HG02943 (cell line): Measurements from ENCODE around the gene RGS9.

Source experiments
- ATAC-seq: cut with Tn5 transposase; IDR thresholded peaks from one replicate; pipeline ENCODE4 v1.9.1; 2021; ENCODE audit warnings: mild to moderate bottlenecking, low read depth, moderate library complexity; ENCODE audit not compliant: unreplicated experiment

RGS9 gene

GRCh38 chr17:65236321-65236720 lies 99.2 kb downstream of the RGS9 start:
- no peak for ATAC-seq

GRCh38 chr17:65243838-65244625 lies 106.9 kb downstream of the RGS9 start:
- no peak for ATAC-seq

GRCh38 chr17:65246252-65246651 lies 109.1 kb downstream of the RGS9 start:
- ATAC-seq: no peak

GRCh38 chr17:65249774-65250173 lies 112.6 kb downstream of the RGS9 start:
- ATAC-seq: no peak

DNA sequence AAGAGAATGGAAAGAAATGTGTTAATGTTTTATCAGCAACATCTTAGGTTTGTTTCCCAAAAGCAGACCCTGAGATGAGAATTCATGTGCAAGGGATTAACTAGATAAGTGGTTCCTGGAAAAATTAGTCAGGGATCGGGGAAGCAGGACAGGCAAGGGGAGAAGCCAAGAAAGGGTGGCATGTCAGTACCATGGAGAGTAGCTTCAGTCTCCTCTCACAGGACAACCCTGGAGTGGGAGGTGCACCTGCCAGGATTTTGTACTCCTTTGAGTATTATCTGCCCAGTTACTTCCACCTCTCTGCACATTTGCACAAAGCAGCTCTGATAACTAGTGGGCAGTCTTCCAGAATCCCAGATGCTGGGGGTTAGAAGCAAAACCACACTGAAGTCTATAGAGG lies 117.0 kb downstream of the RGS9 start:
- no peak for ATAC-seq

- ATAC-seq: no peak
These were observed 122.1 kb downstream of the RGS9 start for GRCh38 chr17:65259281-65259680.

- ATAC-seq: no peak
These were observed 122.7 kb downstream of the RGS9 start for GRCh38 chr17:65259696-65260485.

- no peak for ATAC-seq
These were observed 123.5 kb downstream of the RGS9 start for GRCh38 chr17:65260626-65261025.

GRCh38 chr17:65261152-65261551 lies 124.0 kb downstream of the RGS9 start:
- no peak for ATAC-seq

DNA sequence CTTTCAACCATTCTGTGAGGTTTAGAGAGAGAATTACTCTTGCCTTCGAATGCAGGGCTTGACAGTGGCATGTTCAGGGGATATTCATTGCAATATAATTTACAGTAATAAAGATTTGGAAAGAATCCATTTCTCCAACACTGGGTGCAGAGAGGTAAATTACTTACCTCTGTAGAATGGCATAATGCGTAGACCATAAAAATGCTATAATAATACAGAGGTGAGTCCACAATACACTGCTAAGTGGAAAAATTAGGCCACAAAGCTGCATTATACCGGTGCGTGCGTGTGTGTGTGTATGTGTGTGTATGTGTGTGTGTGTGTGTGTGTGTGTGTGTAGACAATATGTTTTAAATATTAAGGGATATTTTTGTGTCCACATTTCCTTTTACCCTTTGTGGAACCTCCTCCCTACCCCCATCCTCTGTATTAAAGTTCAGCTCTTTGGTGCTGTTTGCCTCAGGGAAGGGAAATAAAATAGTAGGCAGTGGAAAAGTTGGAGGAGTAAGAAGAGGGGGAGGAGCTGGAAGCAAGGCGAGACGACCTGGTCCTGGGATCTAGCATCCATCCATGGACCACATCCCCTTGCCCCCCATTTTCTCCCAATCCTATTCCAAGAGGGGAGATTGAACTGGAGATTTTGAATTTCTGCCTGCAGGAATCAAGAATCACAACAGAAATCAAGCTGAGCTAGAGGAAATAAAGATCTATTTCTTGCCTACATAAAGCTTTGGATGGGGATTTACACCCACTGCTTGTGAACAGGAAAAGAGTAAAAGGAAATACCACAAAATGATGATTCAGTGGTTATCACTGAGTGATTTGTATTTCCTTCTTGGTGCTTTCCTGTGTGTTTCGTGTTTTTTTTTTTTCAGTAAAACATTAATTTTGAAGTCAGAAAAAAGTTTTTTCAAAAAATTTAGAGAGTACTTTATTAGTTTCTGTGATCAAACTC lies 124.8 kb downstream of the RGS9 start:
- ATAC-seq: no peak

- ATAC-seq: no peak
These were observed 128.1 kb downstream of the RGS9 start for GRCh38 chr17:65265276-65265675.

GRCh38 chr17:65268832-65269231 lies 131.7 kb downstream of the RGS9 start:
- no peak for ATAC-seq

DNA sequence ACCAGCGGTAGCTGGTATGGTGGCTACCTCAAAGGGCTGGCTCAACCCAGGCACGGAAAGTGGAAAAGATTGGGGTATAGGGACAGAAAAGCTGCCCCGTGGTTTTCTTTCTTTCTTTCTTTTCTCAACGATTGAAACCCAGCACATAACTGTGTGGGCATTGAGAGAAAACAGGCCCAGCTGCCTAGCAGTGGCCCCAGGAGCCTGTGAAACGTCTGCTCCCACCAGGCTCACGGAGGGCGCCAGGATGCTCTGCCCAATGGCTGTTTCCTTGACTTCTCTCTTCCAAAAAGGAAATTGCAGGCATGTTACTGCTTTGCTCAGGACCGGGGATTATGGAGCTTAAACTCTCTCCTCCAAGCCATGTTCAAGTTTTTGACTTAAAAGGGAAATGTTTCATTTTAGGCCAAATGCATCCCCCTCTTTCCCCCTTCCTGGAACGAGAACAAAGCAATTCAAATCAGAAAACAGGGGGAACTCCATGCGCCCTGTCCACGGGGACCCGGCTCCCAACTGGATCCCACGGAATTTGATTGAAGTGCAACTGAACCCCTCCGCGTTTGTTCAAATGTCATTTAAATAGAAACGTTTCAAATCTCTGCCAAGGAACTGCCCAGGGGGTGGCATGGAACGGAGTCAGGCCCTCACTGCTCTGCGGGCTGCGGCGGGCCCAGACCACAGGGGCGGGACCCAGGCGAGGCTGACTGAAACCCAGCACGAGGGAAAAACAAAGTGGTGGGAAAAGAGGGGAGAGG lies 133.5 kb downstream of the RGS9 start:
- no peak for ATAC-seq

GRCh38 chr17:65271296-65271695 lies 134.1 kb downstream of the RGS9 start:
- ATAC-seq: no peak
